ENCODE results near the gene IDUA.

IDUA gene

DNA sequence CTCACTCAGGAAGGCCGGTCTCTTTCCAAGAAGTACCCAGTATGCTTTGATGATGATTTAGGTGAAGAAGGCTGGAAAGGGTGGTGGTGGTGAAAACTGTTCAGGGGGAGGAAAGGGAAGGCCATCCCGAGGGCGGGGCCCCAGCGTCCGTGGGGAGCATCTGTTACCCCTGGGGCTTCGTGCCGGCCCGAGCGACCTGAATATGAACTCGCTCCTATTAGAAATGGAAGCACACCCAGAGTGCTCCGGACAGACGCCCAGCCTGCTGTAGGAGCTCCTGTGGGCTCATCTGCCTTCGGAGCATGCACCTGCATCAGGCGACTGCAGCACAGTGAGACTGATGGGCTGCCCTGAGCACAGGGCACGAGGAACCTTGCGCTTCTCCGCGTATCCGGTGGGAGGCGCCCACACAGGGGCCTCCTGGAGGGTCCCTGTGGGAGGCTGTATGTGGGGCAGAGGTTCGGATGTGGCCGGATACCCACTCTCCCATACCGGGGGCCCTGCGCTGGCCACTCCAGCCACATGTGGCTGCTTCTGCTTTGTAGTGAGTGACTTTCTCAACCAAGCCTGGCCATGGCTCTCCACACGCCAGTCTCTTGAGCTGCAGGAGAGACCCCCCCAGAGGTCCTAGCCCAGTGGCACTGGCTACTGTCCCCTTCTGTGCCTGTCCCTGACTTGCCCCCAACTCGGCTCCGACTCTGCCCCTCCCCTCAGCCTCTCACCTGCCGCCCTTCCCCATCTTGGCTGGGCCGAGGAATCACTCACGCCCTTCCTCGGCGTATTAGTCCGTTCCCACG is 61.3 kb downstream of the IDUA start:
- no peaks in the 10 kb centered on the region for H4K20me1 ChIP-seq (ENCODE audit: low read depth, low read length)
- no peaks in the 10 kb centered on the region for H3K9me3 ChIP-seq (ENCODE audit: insufficient read depth, low read length)
- H3K9me2 ChIP-seq (replicated peaks; ENCODE audit: insufficient read depth, low read length), result no peaks in the 10 kb centered on the region
- H3K4me3 ChIP-seq (ENCODE audit: insufficient read depth, low read length, poor library complexity, severe bottlenecking), result no peak overlapping the region
- no peaks in the 10 kb centered on the region for H3F3A ChIP-seq (ENCODE audit: insufficient read depth)
- H2AFZ ChIP-seq (ENCODE audit: low read depth, low read length, severe bottlenecking), result no peak overlapping the region
- H3K36me3 ChIP-seq (ENCODE audit: low read length), result no peaks in the 10 kb centered on the region
- H3K27ac ChIP-seq (ENCODE audit: low read depth, low read length), result no peak overlapping the region
- no peaks in the 10 kb centered on the region for H3K79me2 ChIP-seq (ENCODE audit: insufficient read depth, low read length)
- no peak overlapping the region for H3K4me2 ChIP-seq (ENCODE audit: low read depth, low read length, poor library complexity, severe bottlenecking)
- TF ChIP-seq EZH2phosphoT487 (conservative IDR thresholded peaks at IDR 0.05; ENCODE audit: low read length), result no peak
- TF ChIP-seq CTCF (IDR thresholded peaks at IDR 0.05; ENCODE audit: insufficient read depth, low read length, poor library complexity, severe bottlenecking), result no peak
- H3K27me3 ChIP-seq (ENCODE audit: low read length), result no peaks in the 10 kb centered on the region
- no peak overlapping the region for H3K9ac ChIP-seq (ENCODE audit: low read length)

GRCh38 chr4:1048773-1049590 is 62.1 kb downstream of the IDUA start:
- Histone ChIP-seq H4K20me1 (ENCODE audit: low read depth, low read length) (no peaks in the 10 kb centered on the region), H3K36me3 (ENCODE audit: low read length) (no peaks in the 10 kb centered on the region), H3K79me2 (ENCODE audit: insufficient read depth, low read length) (no peaks in the 10 kb centered on the region), H3F3A (ENCODE audit: insufficient read depth) (no peaks in the 10 kb centered on the region), H3K9ac (ENCODE audit: low read length) (no peak overlapping the region), H2AFZ (ENCODE audit: low read depth, low read length, severe bottlenecking) (no peak overlapping the region), H3K9me2 (replicated peaks; ENCODE audit: insufficient read depth, low read length) (no peaks in the 10 kb centered on the region), H3K27ac (ENCODE audit: low read depth, low read length) (no peak overlapping the region), H3K27me3 (ENCODE audit: low read length) (no peaks in the 10 kb centered on the region), H3K4me2 (ENCODE audit: low read depth, low read length, poor library complexity, severe bottlenecking) (no peak overlapping the region), H3K9me3 (ENCODE audit: insufficient read depth, low read length) (no peaks in the 10 kb centered on the region), H3K4me3 (ENCODE audit: insufficient read depth, low read length, poor library complexity, severe bottlenecking) (no peak overlapping the region)
- TF ChIP-seq EZH2phosphoT487 (conservative IDR thresholded peaks at IDR 0.05; ENCODE audit: low read length) (no peak), CTCF (IDR thresholded peaks at IDR 0.05; ENCODE audit: insufficient read depth, low read length, poor library complexity, severe bottlenecking) (no peak)

GRCh38 chr4:1049591-1049905 is 62.7 kb downstream of the IDUA start:
- Histone ChIP-seq H3K4me2 (ENCODE audit: low read depth, low read length, poor library complexity, severe bottlenecking) (no peak overlapping the region), H3F3A (ENCODE audit: insufficient read depth) (no peaks in the 10 kb centered on the region), H4K20me1 (ENCODE audit: low read depth, low read length) (no peaks in the 10 kb centered on the region), H3K4me3 (ENCODE audit: insufficient read depth, low read length, poor library complexity, severe bottlenecking) (no peak overlapping the region), H3K79me2 (ENCODE audit: insufficient read depth, low read length) (no peaks in the 10 kb centered on the region), H3K27me3 (ENCODE audit: low read length) (no peaks in the 10 kb centered on the region), H2AFZ (ENCODE audit: low read depth, low read length, severe bottlenecking) (no peak overlapping the region), H3K9me3 (ENCODE audit: insufficient read depth, low read length) (no peaks in the 10 kb centered on the region), H3K9me2 (replicated peaks; ENCODE audit: insufficient read depth, low read length) (no peaks in the 10 kb centered on the region), H3K9ac (ENCODE audit: low read length) (no peak overlapping the region), H3K27ac (ENCODE audit: low read depth, low read length) (no peak overlapping the region), H3K36me3 (ENCODE audit: low read length) (no peaks in the 10 kb centered on the region)
- TF ChIP-seq CTCF (IDR thresholded peaks at IDR 0.05; ENCODE audit: insufficient read depth, low read length, poor library complexity, severe bottlenecking), result no peak
- no peak for TF ChIP-seq EZH2phosphoT487 (conservative IDR thresholded peaks at IDR 0.05; ENCODE audit: low read length)

All from SU-DHL-6 (cell line).